ENCODE data around the gene HS2ST1.
A peak's percentile ranks its signal among the peaks of the same experiment; 100 is the strongest.

Gene HS2ST1

GRCh38 chr1:87140831-87141540 lies 226.6 kb downstream of the HS2ST1 start:
- no peak for DNase-seq (ENCODE audit: low spot score)

DNA sequence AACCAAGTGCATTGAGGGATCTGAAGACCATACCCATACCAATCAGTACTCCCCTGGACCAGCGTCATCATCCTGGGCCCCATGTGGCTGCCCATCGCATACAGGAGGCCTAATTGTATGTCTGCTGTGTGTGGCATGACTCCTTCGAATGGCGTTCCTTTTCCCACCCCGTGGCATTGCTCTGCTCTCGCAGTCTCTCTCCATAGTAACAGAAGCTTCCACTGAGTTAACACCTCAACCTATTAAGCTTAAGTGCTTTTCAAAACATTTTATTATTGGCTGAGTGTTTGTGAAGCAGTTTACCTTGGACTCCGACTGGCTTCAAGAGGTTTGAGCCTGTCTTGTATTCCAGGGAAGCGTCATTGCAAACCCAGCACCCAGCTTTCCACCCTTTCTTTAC lies 227.1 kb downstream of the HS2ST1 start:
- no peak for DNase-seq (ENCODE audit: low spot score)

DNA sequence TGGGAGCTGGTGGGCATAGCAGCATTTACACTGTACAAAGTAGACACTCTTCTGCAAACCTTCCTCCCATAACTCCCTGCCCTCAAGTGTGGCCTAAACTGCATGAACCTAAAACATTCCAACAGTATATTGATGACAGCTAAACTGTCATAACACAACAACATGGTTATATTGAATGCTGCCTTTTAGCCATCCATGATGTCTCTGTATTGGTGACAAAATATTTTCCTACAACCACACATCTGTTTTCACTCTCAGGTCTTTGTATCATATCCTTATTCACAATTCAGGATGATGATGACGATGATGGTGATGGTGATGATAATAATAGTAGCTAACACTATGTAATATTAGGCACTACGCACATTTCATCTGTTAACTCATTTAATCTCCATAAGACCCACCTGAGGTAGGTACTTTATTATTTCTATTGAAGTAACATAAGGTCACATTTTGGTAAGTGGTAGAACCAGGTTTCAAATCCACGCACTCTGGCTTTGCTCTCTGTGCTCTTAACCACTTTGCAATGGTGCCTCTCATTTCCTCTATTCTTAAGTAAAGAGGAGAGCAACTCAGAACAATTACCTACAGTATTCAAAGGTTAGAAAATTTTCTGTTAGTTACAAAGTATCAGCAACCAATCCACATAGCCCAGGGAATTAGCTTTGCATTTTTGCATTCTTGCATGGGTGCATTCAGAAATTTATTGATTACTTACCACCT lies 229.1 kb downstream of the HS2ST1 start:
- DNase-seq (ENCODE audit: low spot score): no peak

GRCh38 chr1:87144316-87144895 lies 230.0 kb downstream of the HS2ST1 start:
- no peak for DNase-seq (ENCODE audit: low spot score)

GRCh38 chr1:87144981-87145380 lies 230.5 kb downstream of the HS2ST1 start:
- no peak for DNase-seq (ENCODE audit: low spot score)

- no peak for DNase-seq (ENCODE audit: low spot score)
These were observed 232.1 kb downstream of the HS2ST1 start for GRCh38 chr1:87146538-87146937.

DNA sequence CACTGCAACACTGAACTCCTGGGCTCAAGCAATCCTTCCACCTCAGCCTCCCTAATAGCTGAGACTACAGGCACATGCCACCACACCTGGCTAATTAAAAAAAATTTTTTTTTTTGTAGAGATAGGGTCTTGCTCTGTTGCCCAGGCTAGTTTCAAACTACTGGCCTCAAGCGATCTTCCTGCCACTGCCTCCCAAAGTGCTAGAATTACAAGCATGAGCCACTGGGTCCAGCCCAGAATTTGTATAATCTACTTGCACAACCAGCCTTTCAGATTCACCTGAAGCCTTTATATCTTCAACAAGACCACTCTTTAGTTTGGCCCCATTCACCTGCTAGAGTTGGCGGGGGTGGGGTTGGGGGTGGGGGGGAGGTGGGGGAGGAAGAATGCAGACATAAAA lies 232.6 kb downstream of the HS2ST1 start:
- DNase-seq (ENCODE audit: low spot score): no peak

DNA sequence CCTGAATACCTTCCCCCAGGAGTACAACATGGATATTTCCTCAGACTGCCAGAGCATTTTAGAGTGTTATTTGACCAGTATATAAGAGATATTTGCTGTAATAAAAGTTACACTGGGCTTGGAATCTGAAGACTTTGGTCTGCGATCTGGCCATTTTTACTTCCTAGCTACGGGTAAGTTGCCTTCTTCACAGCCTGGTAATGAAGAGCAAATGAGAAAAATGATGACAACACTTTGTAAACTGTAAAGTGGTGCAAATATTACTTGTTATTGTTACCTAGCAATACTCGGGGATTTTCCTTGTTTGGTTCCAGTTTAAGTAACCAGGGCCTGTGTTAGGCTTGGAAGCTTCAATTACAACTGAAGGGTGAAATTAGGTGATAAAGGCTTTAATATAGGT lies 233.4 kb downstream of the HS2ST1 start:
- no peak for DNase-seq (ENCODE audit: low spot score)

DNA sequence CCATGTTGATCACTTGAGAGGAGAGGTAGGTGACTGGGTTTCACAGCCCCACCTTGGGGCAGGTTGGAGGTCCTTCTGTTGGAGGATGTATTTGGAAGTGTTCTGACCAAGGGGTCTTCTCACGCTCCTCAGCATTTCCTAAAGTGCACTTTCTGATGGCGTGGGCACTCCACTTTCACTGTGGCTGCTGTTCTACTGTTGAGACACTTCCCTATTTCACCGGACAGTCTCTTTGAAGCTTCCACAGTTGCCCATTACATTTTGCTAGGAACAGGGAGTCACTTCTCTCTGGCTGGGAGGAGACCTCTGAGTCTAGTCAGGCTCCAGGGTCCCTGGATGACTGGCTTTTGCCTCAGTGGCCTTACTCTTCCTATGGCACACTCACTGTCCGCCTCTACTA lies 234.2 kb downstream of the HS2ST1 start:
- DNase-seq (ENCODE audit: low spot score): no peak

DNA sequence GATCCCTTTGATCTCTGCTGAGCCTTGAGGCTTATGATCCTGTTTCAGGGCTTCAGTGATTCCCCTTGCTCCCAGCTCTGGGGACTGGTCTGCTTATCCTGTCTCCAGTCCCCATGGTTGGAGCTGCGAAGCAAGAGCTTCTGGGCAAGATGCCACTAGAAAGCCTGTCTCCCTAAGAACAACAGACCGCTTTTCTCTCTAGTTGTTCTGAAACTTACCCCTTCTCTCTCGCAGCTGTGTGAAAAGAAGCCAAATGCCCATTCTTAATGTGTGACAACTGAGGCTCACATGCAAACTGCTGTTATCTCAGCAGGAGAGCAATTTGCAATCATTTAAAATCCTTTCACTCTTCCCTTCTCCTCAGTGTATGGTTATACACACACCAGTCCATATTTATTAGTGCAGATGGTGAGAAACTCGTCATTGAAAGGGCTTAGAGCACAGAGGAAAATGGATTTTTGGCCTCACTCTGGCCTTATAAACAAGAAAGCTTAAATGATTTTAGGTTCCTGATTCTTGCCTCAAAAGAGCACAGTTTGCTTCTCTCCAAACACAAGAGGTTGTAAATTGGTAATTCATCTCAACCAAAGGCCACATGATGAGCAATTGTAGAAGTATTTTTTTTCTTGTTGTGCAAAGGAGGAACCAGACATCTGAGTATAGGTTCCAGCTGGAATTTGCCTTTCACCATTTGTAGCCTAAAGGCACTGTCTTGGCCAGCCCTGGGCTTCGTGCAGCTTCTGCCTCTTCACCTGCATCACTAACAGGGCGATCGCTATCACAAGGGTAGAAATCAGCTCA lies 235.0 kb downstream of the HS2ST1 start:
- no peak for DNase-seq (ENCODE audit: low spot score)

DNA sequence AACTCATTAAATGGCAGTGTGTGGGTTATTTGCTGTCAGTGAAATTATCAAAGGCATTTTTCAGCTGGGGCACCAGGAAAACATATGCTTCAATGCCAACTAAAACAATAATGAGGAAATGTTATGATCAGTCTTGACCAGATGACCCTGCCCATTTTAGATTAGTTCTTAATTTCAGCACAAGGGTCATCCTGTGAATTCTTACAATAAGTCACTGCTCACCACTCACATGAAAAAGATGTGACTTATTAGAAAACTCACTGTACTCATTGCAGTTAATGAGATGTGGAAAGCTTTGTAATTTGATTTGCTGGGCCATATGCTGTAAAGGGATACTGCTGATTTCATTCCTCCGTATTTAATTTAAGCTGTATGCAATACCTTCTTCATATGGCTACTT lies 235.7 kb downstream of the HS2ST1 start:
- no peak for DNase-seq (ENCODE audit: low spot score)

DNA sequence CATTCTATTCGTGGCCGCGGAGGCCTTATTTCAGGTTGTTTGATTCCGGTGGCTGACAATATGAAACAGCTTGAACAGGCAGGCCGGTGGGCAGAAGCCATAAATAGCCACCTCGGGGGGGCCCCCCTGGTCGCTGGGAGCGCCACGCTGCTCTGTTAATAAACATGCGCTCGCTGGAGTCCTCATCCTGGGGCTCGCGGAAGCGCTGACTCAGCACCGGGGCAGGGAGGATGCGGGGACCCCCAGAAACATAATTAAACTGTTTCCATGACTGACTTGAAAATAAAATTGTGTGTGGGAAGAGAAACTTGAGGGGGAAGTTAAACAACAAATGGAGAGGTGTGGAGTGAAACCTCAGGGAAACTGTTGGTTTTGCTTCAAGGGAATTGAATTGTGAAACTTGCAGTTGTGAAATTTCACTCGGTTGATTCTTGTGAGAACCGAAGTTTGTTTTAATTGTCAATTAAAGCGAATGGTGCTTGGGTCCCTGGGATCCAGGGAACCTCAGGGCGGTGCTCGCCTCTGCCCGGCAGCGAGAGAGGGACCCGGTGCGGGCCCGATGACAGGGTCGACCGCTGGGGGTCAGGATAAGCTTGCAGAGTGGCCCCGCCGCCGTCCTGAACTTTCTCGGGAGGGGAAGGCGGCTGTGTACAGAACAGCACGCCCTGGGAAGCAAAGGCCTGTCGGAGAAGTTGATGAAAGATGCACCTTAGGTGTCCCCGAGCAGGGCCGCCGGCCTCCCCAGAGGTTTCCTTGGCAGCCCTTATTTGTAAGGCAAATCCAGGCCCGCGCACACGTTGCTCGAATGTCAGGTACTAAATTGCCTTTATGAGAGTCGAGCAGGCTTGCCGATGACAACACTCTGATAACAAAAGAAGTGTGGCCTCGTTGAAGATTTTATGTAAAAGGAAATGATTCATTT lies 237.3 kb downstream of the HS2ST1 start:
- peak; percentile 53 for DNase-seq (ENCODE audit: low spot score)

DNA sequence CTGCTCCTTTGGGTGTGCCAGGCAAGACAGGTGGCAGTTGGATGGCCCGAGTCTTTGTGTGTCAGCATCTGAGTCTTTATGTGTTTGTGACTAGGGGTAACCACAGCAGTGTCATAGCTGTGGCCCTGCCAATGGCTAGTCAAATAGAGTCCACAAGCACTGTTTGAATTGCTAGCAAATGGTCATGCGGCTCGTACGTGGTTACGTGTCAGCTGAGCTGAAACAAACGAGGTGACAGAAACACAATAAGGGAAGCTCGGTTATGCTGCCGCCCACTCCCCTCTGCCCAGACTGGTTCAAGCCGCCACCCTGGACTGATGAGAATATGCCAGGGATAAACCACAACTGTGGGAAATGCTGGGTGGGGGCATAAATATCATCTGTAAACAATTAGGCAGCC lies 239.9 kb downstream of the HS2ST1 start:
- no peak for DNase-seq (ENCODE audit: low spot score)

- no peak for DNase-seq (ENCODE audit: low spot score)
These were observed 240.7 kb downstream of the HS2ST1 start for GRCh38 chr1:87155170-87155569.

GRCh38 chr1:87155648-87156047 lies 241.2 kb downstream of the HS2ST1 start:
- no peak for DNase-seq (ENCODE audit: low spot score)

DNA sequence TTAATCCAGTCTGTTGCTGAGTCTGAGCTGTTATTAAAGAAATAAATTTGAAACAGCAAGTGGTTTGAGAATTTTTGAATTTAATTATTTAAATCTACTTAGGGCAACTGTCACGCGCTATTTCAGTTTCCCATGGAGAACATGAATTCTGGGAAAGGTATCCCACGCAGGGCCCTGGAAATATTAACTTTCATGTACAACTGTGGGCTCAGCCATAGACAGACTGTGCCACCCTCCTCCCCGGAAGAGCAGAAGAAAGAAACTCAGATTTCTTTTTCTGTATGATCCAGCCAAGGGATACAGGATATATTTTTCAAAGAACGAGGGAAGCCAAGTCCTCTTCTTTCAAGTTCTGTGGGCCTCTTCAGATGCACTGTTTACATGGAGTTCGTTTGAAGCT lies 241.7 kb downstream of the HS2ST1 start:
- DNase-seq (ENCODE audit: low spot score): no peak

DNA sequence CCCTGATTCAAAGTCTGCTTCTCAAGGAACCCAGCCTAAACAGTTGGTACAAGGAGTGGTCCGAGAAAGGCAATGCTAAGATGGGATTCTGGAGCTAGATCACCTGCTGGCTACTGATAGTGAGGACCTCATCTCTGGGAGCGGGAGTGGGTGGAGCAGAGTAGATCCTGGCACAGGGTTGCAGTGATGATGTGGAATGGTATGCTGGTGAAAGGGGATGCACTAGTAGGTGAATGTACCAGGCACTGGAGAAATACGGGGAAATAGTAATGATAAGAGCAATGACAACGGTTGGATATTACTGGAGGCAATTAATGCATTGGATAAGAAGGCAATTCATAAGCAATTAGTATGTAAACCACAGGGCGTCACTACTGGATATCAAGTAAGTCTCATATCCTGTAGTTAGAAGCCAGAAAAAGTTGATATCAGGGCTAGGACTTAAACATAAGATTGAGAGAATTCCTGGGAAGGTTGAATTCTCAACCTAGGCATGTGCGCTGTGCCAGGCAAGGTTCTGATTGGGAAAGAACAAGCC lies 245.0 kb downstream of the HS2ST1 start:
- DNase-seq (ENCODE audit: low spot score): no peak

All from hepatic stellate cell (primary cell).